Spleen (tissue), 7 donors: ENCODE data around the gene CDCA3.

Source experiments
- CTCF ChIP-seq, 11 experiments: fragments of 200-600 bp in 7 of 11; fragments of 450-650 bp in 4 of 11; sonication (generic) in 4 of 11; IDR thresholded peaks in 8 of 11; conservative IDR thresholded peaks in 3 of 11; 1 replicate in 7 of 11; 2 replicates in 4 of 11; pipeline versions ENCODE4 v1.4.0 to v1.8.0; 2016 to 2021; ENCODE audit warnings: antibody characterized with exemption in 11 of 11, inconsistent platforms in 4 of 11, mild to moderate bottlenecking in 1 of 11
- POLR2A ChIP-seq, 3 donors: fragments of 450-650 bp; IDR thresholded peaks; one replicate each; pipeline ENCODE4 v1.5.1; 2017; ENCODE audit warnings: antibody characterized with exemption in 3 of 3, mild to moderate bottlenecking in 1 of 3
- POLR2AphosphoS5 ChIP-seq, 3 donors: sonication (generic); formaldehyde crosslinking; IDR thresholded peaks; one replicate each; pipeline ENCODE4 v1.5.1; 2017; ENCODE audit warnings: antibody characterized with exemption in 3 of 3
- donor health status: DM: no; HTN: no; CAD: no; lungs with moderate emphysema.
- donor health status: DM: no; HTN: no; CAD: no.
- donor health status: DM: no; HTN: no; CAD: no.

GRCh38 chr12:6884539-6884938, 33.5 kb upstream of the CDCA3 start:
- no peak for TF ChIP-seq CTCF (IDR thresholded peaks at IDR 0.05 in 8 of 11, conservative IDR thresholded peaks at IDR 0.05 in 3 of 11)
- TF ChIP-seq POLR2A (IDR thresholded peaks at IDR 0.05): no peak
- no peak for TF ChIP-seq POLR2AphosphoS5 (IDR thresholded peaks at IDR 0.05)
